ENCODE data around the gene COQ6.

DNA sequence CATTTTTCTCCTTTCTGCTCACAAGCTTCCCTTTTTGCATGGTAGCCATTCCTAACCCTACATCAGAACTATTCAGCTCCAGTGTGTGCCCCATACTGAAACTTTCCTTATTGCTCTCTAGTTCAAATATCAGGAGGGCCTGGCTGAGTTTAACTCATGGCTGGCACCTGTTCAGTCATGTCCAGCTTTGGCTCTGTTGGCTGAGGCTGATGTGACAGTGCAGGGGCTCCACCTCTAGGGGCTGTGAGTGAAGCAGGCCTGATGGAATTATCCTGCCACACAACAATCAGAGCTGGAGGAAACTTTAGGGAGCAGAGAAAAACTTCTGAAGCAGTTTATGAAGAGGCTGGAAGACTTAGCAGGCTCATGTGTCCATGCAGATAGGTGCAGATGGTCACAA, 8.5 kb downstream of the COQ6 start:
- TF ChIP-seq, protein P1, sequence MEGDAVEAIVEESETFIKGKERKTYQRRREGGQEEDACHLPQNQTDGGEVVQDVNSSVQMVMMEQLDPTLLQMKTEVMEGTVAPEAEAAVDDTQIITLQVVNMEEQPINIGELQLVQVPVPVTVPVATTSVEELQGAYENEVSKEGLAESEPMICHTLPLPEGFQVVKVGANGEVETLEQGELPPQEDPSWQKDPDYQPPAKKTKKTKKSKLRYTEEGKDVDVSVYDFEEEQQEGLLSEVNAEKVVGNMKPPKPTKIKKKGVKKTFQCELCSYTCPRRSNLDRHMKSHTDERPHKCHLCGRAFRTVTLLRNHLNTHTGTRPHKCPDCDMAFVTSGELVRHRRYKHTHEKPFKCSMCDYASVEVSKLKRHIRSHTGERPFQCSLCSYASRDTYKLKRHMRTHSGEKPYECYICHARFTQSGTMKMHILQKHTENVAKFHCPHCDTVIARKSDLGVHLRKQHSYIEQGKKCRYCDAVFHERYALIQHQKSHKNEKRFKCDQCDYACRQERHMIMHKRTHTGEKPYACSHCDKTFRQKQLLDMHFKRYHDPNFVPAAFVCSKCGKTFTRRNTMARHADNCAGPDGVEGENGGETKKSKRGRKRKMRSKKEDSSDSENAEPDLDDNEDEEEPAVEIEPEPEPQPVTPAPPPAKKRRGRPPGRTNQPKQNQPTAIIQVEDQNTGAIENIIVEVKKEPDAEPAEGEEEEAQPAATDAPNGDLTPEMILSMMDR (IDR thresholded peaks at IDR 0.05), result no peak
- TF ChIP-seq POLR2A (IDR thresholded peaks at IDR 0.05), result no peak

All from vagina (tissue), 2 donors.